Cardiac ventricle fibroblast (primary cell): ENCODE measurements around the gene MAP7D1. TPM values are rescaled to one million over a fixed set of nuclear protein-coding genes. Genes with fewer than 3 reads are reported as not detected.

Experiments
- total RNA-seq: library from RNA; depleted of rRNA; stranded (reverse); fragments of >200 nt; gene quantifications from 2 replicates; pipeline ENCODE4 v1.2.3, GENCODE V29; 2015

The MAP7D1 gene
- total RNA-seq, result 98.2 and 104 TPM in 2 replicates

DNA sequence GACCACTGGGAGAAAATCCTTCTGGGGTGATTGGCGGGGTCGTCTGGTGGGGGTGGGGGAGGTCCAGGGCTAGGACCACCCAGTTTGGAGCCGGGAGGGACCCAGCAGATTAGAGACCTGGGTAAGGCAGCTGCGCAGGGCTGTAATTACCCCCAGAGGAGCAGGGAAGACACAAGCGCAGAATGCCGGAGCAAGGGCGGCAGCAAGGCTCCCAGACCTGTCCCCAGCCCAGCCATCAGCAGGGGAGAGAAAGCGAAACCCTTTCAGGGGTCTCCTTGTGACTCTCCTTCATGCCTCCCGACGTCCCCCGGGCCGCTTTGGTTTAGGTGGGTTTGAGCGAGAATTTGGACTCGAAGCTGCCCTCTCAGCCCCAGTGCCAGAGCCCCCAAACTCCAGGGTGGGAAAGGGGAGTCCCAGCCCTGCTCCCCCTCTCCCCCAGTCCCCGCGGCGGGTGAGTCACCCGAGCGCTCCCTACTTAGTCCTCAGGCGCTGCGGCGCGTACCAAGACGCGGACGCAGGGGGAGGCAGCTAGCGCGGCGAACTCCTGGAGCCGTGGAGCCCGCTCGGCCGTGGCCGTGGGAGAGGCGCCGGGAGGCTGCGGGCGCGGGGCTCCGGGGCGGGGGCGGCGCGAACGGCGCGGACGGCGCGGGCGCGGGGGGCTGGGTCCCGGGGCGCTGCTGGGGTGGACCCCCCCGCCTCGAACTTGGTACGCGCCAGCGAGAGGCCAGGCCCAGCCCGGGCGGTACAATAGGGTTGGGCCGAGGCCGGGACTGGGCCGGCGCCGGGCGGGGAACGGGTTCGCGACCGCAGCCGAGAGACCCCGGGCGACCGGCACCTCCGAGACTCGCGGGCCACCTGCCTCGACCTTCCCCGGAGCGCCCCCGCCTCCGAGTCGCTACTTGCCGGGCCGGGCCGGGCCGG, at the start of gene MAP7D1:
TSS of gene MAP7D1 (plus strand) at position 753 of the 921 bp plus-strand sequence. CDS start 258 bp downstream, outside the sequence.

DNA sequence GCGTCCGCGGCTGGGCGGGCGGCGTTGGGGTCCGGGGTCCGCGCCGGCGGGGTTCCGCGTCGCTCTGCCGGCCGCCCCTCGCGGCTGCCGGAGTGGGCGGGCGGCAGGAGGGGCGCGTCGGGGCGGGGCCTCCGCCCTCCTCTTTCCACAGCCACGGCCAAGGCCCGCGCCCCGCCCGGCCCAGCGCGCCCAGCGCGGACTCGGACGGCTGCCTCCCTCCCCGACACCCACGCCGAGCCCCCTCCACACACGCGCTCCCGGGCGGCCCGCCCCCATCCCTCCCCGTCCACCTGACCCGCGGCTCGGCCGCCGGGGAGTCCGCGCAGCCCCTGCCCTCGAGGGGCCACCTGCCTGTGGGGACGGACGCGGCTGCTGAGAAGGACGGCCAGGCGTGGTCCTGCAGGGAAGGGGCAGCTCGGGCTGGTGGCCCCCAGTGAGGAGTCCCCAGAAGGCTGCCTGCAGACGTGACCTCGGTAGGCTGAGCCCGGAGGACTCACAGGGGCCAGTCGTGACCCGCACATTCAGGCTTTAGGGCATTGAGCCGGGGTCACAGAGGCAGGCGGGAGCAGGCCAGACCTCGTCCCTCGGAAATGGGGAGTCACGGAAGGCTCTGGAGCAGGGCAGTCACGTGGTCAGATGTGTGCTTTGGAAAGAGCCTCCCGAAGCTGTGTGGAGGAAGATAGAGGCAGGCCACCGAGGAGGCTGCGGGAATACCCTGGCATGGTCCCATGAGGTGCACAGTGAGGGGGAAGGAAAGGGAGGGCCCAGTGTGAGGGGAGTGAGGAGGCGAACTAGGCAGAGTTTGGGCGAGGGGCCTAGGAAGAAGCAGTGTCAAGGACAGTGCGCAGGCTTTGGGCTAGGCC, 30.6 kb upstream of the MAP7D1 start, which contains the start of gene COL8A2:
TSS of gene COL8A2 (minus strand) at position 94 of the 863 bp plus-strand sequence. CDS start 24,980 bp downstream, outside the sequence.

DNA sequence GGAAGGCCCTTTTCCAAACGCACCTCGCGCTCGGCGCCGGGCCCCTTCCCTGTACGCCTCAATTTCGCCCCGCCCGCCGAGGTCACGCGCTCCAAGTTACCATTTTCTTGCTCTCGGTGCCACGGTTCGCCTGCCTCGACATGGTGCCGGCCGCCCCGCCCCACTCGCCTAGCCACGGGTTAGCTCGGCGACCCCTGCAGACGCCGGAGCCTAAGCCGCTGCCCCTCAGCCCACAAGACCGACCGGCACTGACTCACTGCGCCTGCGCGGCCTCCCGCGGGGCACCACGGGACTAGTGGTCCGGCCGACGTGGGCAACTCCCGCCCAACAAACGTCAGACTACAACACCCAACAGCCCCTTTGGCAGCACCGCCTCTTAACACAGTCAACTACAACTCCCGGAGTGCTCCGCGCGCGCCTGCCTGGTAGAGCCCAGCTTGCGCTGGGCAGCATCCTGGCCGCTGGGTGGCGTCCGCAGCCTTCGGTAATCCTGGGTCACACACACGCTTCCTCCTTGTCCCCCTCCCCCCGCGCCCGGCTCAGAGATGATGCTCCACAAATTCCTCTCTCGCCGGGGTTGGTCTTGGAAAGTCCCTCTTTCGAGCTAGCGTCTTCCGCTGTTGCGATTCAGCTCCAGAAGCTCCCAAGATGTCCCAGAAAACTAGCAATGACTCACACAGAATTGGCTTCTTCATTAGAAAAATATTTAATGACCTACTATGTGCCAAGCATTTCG, 6.6 kb upstream of the MAP7D1 start, which contains the start of gene TRAPPC3:
TSS of gene TRAPPC3 (minus strand) at position 250 of the 736 bp plus-strand sequence. CDS start at position 142, 108 bp downstream.

DNA sequence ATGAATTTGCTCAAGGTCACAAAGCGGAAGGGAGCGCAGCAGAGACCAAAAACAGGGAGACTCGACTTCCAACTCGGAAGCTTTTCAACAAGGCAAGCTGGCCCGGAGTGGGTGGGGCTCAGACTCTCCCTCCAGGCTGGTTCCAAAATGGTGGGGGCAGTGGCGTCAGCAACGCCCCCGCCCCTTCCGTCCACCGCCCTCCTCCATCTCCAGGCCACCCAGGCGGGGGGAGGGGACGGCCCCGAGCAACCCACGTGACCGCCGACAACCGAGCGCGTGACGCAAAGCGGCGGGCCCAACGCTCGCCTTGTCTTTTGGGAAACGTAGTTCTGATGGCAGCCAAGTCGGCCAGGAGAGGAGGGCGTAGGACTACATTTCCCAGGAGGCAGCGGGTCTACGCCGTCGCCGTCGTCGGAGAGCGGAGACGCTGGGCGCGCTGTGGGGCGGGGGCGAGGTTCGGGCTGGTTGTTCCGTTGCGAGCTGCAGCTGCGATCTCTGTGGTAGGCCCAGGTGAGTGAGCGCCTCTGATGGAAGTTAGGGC, 68.1 kb downstream of the MAP7D1 start, which contains the start of gene THRAP3:
TSS of gene THRAP3 (plus strand) at position 448 of the 541 bp plus-strand sequence. CDS start 58,121 bp downstream, outside the sequence.

Other genes with a start within 250 kb of the MAP7D1 start
- 9.1 and 10.9 TPM in 2 replicates for gene AGO3, start 225.1 kb upstream of the MAP7D1 start, total RNA-seq
- not detected in 2 replicates for gene TEKT2, start 72.1 kb upstream of the MAP7D1 start, total RNA-seq
- gene ADPRS, start 67.3 kb upstream of the MAP7D1 start, total RNA-seq, result 28.8 and 32.7 TPM in 2 replicates
- gene COL8A2, start 30.9 kb upstream of the MAP7D1 start, total RNA-seq, result 1.8 and 2.5 TPM in 2 replicates
- gene TRAPPC3, start 6.7 kb upstream of the MAP7D1 start, total RNA-seq, result 53.1 and 59.2 TPM in 2 replicates
- 79.4 and 89.7 TPM in 2 replicates for gene THRAP3, start 68.3 kb downstream of the MAP7D1 start, total RNA-seq
- gene SH3D21, start 150.2 kb downstream of the MAP7D1 start, total RNA-seq, result 1.7 and 2.6 TPM in 2 replicates
- gene EVA1B, start 167.5 kb downstream of the MAP7D1 start, total RNA-seq, result 196 and 276 TPM in 2 replicates
- gene STK40, start 229.8 kb downstream of the MAP7D1 start, total RNA-seq, result 11.9 and 18.5 TPM in 2 replicates
- gene LSM10, start 241.7 kb downstream of the MAP7D1 start, total RNA-seq, result 40.0 and 42.3 TPM in 2 replicates